ENCODE results near the gene CARD10. TPM values are rescaled to one million over a fixed set of nuclear protein-coding genes. Genes with fewer than 3 reads are reported as not detected.

The CARD10 gene
- total RNA-seq, 6 experiments from 2014 or later, result 9.0 to 27.8 (median 14.2) TPM

DNA sequence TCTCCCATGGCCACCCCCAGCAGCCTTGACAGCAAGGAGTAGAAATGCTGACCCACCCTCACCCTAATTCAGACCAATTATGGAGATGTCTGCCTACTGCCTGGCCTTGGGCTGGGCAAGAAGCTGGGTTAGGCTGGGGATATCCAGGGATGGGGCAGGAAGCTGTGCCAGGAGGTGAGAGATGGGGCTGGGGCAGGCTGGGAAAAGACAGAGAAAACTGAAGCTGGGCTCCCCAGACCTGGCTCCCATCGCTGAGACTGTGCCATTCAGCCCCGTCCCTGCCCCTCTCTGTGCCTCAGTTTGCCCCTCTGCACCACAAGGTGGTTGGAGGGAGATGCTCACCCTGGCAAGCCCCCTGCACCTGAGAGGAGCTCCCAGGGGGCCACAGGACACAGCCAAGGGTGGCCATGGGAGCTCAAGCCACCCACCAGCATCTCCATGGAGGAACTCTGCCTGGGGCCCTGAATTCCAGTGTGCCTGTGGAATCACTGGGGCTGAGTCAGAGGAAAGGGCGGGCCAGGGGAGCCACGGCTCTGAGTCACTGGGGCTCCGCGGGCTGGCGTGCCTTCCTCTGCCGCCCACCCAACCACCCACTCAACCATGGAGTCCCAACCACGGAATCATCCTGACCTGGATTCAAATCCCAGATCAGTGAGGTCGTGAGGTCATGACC is 6.0 kb upstream of the CARD10 start:
- peak in 3 of 4 donors; percentile 22 to 59 (median 41) for ATAC-seq
- intact Hi-C loops (cut with DNase I), result no loop called here
- 17% methylated on average over 1 of the region's 10 CpGs for WGBS (ENCODE audit: insufficient coverage, low coverage, low lambda C conversion rate, missing lambda C conversion rate)
- no peaks in the 10 kb centered on the region for H3K4me1 ChIP-seq
- H3K36me3 ChIP-seq, result no peaks in the 10 kb centered on the region
- no peak overlapping the region for H3K27ac ChIP-seq
- H3K4me3 ChIP-seq, result no peak overlapping the region
- DNase-seq, result no peak
- H3K27me3 ChIP-seq, result no peaks in the 10 kb centered on the region
- TF ChIP-seq, protein P1, sequence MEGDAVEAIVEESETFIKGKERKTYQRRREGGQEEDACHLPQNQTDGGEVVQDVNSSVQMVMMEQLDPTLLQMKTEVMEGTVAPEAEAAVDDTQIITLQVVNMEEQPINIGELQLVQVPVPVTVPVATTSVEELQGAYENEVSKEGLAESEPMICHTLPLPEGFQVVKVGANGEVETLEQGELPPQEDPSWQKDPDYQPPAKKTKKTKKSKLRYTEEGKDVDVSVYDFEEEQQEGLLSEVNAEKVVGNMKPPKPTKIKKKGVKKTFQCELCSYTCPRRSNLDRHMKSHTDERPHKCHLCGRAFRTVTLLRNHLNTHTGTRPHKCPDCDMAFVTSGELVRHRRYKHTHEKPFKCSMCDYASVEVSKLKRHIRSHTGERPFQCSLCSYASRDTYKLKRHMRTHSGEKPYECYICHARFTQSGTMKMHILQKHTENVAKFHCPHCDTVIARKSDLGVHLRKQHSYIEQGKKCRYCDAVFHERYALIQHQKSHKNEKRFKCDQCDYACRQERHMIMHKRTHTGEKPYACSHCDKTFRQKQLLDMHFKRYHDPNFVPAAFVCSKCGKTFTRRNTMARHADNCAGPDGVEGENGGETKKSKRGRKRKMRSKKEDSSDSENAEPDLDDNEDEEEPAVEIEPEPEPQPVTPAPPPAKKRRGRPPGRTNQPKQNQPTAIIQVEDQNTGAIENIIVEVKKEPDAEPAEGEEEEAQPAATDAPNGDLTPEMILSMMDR (IDR thresholded peaks at IDR 0.05), result no peak
- no peak for TF ChIP-seq POLR2A (IDR thresholded peaks at IDR 0.05)
- H3K9me3 ChIP-seq, result no peaks in the 10 kb centered on the region

DNA sequence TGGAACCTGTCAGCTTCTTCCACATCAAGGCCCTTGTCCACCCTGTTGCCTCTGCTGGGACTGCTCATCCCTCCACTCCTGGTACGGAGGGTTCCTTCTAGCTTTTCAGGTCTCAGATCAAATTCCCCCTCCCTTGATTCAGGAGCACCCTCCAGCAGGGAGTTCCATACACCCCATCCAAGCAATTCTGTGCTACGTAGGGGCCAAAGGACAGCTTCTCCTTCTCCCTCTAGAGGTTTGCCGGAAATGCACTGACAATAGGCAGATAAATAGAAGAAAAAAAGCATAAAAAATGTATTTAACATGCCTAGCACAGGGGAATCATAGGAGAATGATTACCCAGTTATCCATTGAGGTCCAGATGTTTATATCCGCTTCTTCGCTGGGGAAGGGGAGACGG is 3.3 kb upstream of the CARD10 start:
- H3K9me3 ChIP-seq, result no peaks in the 10 kb centered on the region
- intact Hi-C loops (cut with DNase I), result no loop called here
- TF ChIP-seq, protein P1 (IDR thresholded peaks at IDR 0.05), result no peak
- no peak for TF ChIP-seq POLR2A (IDR thresholded peaks at IDR 0.05)
- 78% methylated on average over 6 of the region's 6 CpGs for WGBS (ENCODE audit: insufficient coverage, low coverage, low lambda C conversion rate, missing lambda C conversion rate)
- no peak overlapping the region for H3K4me3 ChIP-seq
- no peaks in the 10 kb centered on the region for H3K36me3 ChIP-seq
- DNase-seq (no peak), ATAC-seq (no peak)
- H3K27me3 ChIP-seq, result no peaks in the 10 kb centered on the region
- H3K27ac ChIP-seq, result no peak overlapping the region
- H3K4me1 ChIP-seq, result peaks cover 0 to 4% (median 0%) of the 10 kb centered on the region in 4 donors

DNA sequence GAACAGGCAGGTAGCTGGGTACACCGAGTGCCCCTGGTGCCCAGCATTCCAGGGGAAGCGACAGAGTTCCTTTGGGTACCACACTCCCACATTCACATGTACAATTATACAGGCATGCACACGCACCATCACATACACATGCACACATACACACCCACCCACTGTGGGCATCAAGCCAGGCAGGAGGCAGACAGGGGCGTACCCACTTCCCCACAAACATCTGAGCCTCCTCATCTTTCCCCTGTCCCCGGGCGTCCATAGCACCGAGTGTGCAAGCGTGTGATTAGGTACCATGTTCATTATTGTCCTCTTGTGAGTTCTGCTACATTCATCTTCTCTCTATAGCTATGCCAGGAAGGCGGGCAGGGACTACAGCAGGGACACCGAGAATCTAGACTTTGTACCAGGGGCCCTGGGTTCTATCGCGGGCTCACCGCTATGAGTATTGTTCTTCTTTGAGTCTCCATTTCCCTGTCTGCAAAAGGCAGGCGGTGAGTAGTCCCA is 2.1 kb upstream of the CARD10 start:
- Histone ChIP-seq H3K27me3 (no peaks in the 10 kb centered on the region), H3K4me1 (peaks cover 0 to 4% (median 0%) of the 10 kb centered on the region in 4 donors), H3K4me3 (no peak overlapping the region), H3K36me3 (no peaks in the 10 kb centered on the region), H3K27ac (no peak overlapping the region), H3K9me3 (no peaks in the 10 kb centered on the region)
- no peak for TF ChIP-seq POLR2A (IDR thresholded peaks at IDR 0.05)
- TF ChIP-seq, protein P1 (IDR thresholded peaks at IDR 0.05), result no peak
- ATAC-seq (no peak), DNase-seq (peak in 1 of 3 donors; percentile 17)
- WGBS (ENCODE audit: insufficient coverage, low coverage, low lambda C conversion rate, missing lambda C conversion rate), result 52% methylated on average over 8 of the region's 14 CpGs
- intact Hi-C loops (cut with DNase I), result no loop called here

DNA sequence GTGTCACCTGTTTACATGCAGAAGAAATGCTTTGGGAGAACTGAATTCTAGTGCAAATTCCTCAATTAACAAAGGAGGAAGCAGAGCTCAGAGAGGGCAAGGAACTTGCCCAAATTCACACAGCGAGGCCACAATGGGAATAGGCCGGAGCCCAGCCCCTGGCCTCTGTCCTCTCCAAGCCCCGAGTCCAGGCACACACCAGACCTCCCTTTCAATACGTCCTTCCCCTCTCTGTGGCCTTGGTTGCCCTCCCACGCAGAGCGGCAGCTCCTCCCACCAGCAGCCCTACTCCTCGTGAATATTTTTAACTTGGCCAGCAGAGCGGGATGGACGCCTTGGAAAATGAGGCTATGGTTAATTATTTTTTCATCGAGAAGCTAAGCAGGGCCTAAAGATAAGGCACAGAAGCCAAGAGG is 1.6 kb upstream of the CARD10 start:
- Histone ChIP-seq H3K9me3 (no peaks in the 10 kb centered on the region), H3K4me3 (no peak overlapping the region), H3K27ac (no peak overlapping the region), H3K4me1 (peaks cover 0 to 4% (median 0%) of the 10 kb centered on the region in 4 donors), H3K36me3 (no peaks in the 10 kb centered on the region), H3K27me3 (no peaks in the 10 kb centered on the region)
- 48% methylated on average over 9 of the region's 10 CpGs for WGBS (ENCODE audit: insufficient coverage, low coverage, low lambda C conversion rate, missing lambda C conversion rate)
- intact Hi-C loops (cut with DNase I), result no loop called here
- TF ChIP-seq, protein P1 (IDR thresholded peaks at IDR 0.05), result no peak
- TF ChIP-seq POLR2A (IDR thresholded peaks at IDR 0.05), result no peak
- DNase-seq (peak in 1 of 3 donors; percentile 15), ATAC-seq (no peak)
